GM18870 (cell line): ENCODE results near the gene ANXA5.
"Not testable (repeated sequence)": the region's sequence is repeated elsewhere in the genome, so short reads cannot be mapped to it uniquely, and the experiment has no call there.

Experiments used
- ATAC-seq: cut with Tn5 transposase; IDR thresholded peaks from one replicate; pipeline ENCODE4 v1.9.1; 2021; ENCODE audit warnings: moderate library complexity; ENCODE audit not compliant: unreplicated experiment

The ANXA5 gene

GRCh38 chr4:121679951-121680350 is 16.8 kb downstream of the ANXA5 start:
- ATAC-seq = no peak

DNA sequence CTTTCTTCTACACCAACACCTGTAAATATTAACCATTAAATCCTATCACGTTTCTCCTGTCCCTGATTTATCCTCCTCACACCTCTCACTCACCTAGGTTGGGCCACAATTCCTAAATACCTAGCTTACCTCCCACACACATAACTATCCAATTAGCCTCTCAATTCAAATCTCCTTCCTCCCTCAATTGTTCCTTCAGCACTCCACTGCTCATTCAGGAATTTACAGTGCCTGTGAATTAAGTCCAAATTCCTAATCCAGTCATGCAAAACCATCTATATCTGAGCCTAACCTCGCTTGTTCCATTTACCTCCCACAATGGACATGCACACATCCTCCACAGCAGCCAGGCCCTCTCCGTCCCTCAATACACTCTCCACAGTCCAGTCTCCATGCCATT is 17.5 kb downstream of the ANXA5 start:
- no peak for ATAC-seq

DNA sequence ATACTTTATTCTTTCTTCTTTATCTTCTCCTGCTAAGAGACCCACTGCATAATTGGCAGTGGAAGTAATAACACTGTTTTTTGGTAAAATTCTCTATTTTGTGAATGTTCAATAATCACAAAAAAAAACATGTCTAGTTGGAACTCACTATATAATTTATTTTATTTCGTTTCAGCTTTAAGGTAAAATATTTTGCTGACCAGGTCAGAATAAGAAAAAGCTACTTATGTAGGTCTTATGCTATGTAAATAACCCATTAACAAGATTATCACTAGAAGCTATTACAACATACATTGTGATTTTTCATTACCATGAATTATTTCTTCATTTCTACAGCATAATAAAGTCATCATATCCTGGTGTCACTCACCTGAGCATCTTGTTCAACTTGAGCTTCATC is 19.3 kb downstream of the ANXA5 start:
- no peak for ATAC-seq

- ATAC-seq = no peak
Observed at GRCh38 chr4:121676345-121677075, 20.3 kb downstream of the ANXA5 start.

GRCh38 chr4:121675715-121676114 is 21.1 kb downstream of the ANXA5 start:
- no peak for ATAC-seq

DNA sequence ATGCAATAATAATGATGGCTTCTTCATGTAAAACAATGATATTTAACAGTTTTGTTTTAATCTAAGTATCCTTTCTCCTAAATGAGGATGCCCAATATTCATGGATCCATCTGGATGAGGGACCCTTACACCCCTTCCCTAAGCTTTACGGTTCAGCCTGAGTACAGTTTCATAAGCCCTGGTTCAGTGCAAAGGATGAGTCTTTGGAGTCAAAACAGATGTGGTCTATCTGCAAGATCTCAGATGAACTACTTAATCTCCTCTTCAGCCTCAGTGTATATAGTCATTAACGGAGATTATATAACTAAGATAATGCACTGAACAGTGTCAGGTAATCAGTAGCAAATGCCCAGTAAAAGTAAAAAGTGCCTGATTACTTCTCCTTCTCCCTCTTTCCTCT is 22.1 kb downstream of the ANXA5 start:
- no peak for ATAC-seq

DNA sequence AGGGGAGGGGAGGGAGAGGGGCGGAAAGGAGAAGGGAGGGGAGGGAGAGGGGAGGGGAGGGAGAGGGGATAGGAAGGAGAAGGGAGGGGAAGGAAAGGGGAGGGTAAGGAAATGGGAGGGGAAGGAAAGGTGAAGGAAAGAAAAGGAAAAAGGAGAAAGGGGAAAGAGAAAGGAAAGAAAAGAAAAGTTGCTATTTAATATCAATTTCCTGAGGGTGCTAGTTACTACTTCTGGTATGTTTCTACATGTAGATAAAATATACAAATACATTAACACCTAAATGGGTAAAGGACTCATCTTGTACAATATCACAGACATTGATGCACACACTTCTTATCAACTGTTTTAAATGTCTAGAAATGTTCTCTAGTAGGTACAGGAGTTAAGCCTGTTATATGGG is 22.6 kb downstream of the ANXA5 start:
- ATAC-seq = no peak

DNA sequence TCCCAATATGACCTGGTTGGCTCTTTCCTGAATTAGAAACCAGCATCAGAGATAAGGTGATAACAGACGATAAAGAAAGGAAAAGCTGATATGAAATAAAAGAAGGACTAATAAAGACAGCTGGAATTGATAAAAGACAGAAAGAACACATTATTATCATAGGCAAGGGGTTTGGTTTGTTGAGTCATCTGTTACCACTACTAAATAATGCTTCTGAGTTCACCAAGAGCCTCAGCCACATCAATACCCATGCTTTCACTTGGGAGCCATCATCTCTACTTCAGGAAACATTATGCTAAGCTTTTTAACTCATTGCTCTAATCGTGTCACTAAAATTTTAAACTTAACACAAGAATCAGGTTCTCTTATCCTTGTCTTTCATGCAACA is 27.6 kb downstream of the ANXA5 start:
- no peak for ATAC-seq

- no peak for ATAC-seq
Observed at GRCh38 chr4:121668368-121669162, 28.2 kb downstream of the ANXA5 start.

DNA sequence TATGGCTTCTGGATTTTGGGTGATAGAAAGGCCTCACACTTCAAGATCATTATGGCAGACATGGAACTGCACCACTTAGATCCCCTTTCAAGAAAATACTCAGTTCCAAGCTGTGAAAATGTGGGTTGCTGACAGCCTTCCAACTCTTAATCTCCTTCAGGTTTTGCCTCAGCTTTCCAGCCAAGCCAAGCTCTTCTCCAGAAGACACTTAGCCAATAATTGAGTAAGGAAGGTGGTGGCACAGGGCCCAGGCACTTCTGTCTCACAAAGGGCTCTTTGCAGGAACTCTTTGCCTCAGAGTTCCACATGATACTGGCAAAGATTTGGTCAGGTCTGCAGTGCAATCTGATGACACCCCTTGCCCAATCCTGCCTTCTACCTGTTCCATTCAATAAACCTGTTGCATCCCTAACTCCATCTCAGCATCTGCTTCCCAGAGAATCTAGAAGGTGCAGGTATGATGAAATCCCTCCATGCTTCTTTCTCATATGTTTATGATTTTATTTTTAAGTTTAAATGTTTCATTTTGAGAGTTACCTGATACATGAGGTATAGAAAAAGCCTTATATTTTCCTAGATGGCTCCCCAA is 30.6 kb downstream of the ANXA5 start:
- no peak for ATAC-seq

GRCh38 chr4:121665371-121665770 is 31.4 kb downstream of the ANXA5 start:
- ATAC-seq = no peak

GRCh38 chr4:121662225-121662624 is 34.6 kb downstream of the ANXA5 start:
- ATAC-seq = no peak

DNA sequence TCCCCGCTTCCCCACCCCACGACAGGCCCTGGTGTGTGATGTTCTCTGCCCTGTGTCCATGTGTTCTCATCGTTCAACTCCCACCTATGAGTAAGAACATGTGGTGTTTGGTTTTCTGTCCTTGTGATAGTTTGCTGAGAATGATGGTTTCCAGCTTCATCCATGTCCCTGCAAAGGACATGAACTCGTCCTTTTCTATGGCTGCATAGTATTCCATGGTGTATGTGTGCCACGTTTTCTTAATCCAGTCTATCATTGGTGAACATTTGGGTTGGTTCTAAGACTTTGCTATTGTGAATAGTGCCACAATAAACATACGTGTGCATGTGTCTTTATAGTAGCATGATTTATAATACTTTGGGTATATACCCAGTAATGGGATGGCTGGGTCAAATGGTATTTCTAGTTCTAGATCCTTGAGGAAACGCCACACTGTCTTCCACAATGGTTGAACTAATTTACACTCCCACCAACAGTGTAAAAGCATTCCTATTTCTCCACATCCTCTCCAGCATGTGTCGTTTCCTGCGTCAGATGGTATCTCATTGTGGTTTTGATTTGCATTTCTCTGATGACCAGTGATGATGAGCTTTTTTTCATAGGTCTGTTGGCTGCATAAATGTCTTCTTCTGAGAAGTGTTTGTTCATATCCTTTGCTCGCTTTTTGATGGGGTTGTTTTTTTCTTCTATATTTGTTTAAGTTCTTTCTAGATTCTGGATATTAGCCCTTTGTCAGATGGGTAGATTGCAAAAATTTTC is 36.4 kb downstream of the ANXA5 start:
- ATAC-seq = not testable (repeated sequence)

- no peak for ATAC-seq
Observed at GRCh38 chr4:121658125-121658524, 38.7 kb downstream of the ANXA5 start.

DNA sequence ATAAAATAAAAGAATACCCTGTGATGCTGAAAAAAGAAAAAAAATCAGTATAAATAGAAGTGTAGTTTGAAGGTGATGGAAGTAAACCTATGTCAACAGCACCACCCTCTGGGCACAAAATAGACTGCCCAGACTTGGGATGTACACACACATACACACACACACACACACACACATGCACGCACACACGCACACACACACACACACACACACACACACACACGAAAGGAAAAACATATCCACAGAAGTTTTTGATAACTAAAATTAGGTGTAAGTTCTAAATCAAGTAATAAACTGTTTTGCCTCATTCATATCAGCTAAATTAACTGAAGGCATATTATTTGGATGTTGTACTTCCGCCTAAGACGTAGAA is 40.5 kb downstream of the ANXA5 start:
- peak; percentile 45 for ATAC-seq

- ATAC-seq = no peak
Observed at GRCh38 chr4:121655320-121656268, 41.2 kb downstream of the ANXA5 start.

GRCh38 chr4:121654738-121655137 is 42.0 kb downstream of the ANXA5 start:
- peak; percentile 89 for ATAC-seq

- no peak for ATAC-seq
Observed at GRCh38 chr4:121653986-121654385, 42.8 kb downstream of the ANXA5 start.

- ATAC-seq = no peak
Observed at GRCh38 chr4:121653214-121653613, 43.6 kb downstream of the ANXA5 start.

GRCh38 chr4:121651597-121651996 is 45.2 kb downstream of the ANXA5 start:
- ATAC-seq = no peak
